Measurements from ENCODE around the gene GOLPH3.

Gene GOLPH3

GRCh38 chr5:32193591-32193990 is 19.5 kb upstream of the GOLPH3 start:
- no peak for TF ChIP-seq CTCF (conservative IDR thresholded peaks at IDR 0.05; ENCODE audit: low read depth, low read length)
- DNase-seq (ENCODE audit: low read depth) = peak; percentile 93
- peak overlapping the region; percentile 35 for H3K4me3 ChIP-seq (ENCODE audit: low read depth, low read length)

- peak; percentile 95 for DNase-seq (ENCODE audit: low read depth)
- TF ChIP-seq CTCF (conservative IDR thresholded peaks at IDR 0.05; ENCODE audit: low read depth, low read length) = no peak
- H3K4me3 ChIP-seq (ENCODE audit: low read depth, low read length) = no peak overlapping the region
Measured at GRCh38 chr5:32190095-32190494, 16.0 kb upstream of the GOLPH3 start.

GRCh38 chr5:32187675-32188074 is 13.6 kb upstream of the GOLPH3 start:
- no peak for DNase-seq (ENCODE audit: low read depth)
- no peak overlapping the region for H3K4me3 ChIP-seq (ENCODE audit: low read depth, low read length)
- no peak for TF ChIP-seq CTCF (conservative IDR thresholded peaks at IDR 0.05; ENCODE audit: low read depth, low read length)

GRCh38 chr5:32182463-32183063 is 8.4 kb upstream of the GOLPH3 start:
- H3K4me3 ChIP-seq (ENCODE audit: low read depth, low read length) = no peak overlapping the region
- DNase-seq (ENCODE audit: low read depth) = no peak
- no peak for TF ChIP-seq CTCF (conservative IDR thresholded peaks at IDR 0.05; ENCODE audit: low read depth, low read length)

GRCh38 chr5:32173267-32174010 is 680 bp downstream of the GOLPH3 start:
- peak; percentile 75 for DNase-seq (ENCODE audit: low read depth)
- TF ChIP-seq CTCF (conservative IDR thresholded peaks at IDR 0.05; ENCODE audit: low read depth, low read length) = no peak
- peak overlapping the region; percentile 95 for H3K4me3 ChIP-seq (ENCODE audit: low read depth, low read length)

GRCh38 chr5:32172923-32173266 is 1.2 kb downstream of the GOLPH3 start:
- no peak for TF ChIP-seq CTCF (conservative IDR thresholded peaks at IDR 0.05; ENCODE audit: low read depth, low read length)
- peak; percentile 26 for DNase-seq (ENCODE audit: low read depth)
- H3K4me3 ChIP-seq (ENCODE audit: low read depth, low read length) = peak overlapping the region; percentile 95

GRCh38 chr5:32172186-32172911 is 1.8 kb downstream of the GOLPH3 start:
- peak; percentile 26 for DNase-seq (ENCODE audit: low read depth)
- peak overlapping the region; percentile 95 for H3K4me3 ChIP-seq (ENCODE audit: low read depth, low read length)
